HepG2 (cell line): Measurements from ENCODE around the gene LYZL1. TPM values are rescaled to one million over a fixed set of nuclear protein-coding genes. Genes with fewer than 3 reads are reported as not detected.

Experiments used
- ATAC-seq: fragments of 200-7000 bp; cut with Tn5 transposase; 3 replicates; pipeline ENCODE4 v1.9.1; 2020; ENCODE audit warnings: mild to moderate bottlenecking, moderate library complexity
- BruUV-seq: library from RNA; stranded (reverse); fragments of 400-500 nt; replicated peaks from 2 replicates; lab custom pipeline; 2021; lab: Mats Ljungman, UMichigan
- CTCF ChIA-PET: fragments of 300-600 bp; formaldehyde crosslinking; extraction: SDS; loops from one replicate; lab custom pipeline; 2021; ENCODE audit warnings: low total read pairs, inconsistent platforms, low intra/inter-chr PET ratio; lab: Yijun Ruan, JAX
- POLR2A ChIA-PET: fragments of 350-600 bp; sonication (Branson Sonifier 250); formaldehyde crosslinking; loops from one replicate; lab custom pipeline; 2020; ENCODE audit warnings: antibody characterized with exemption, inconsistent platforms; lab: Yijun Ruan, JAX
- DNase-seq: peaks from one replicate; pipeline ENCODE4 v3.0.0-alpha.2; 2015; ENCODE audit warnings: low spot score
- FAIRE-seq: peaks from 3 replicates; lab custom pipeline; 2011; peaks lifted over from hg19 to GRCh38; lab: Jason Lieb, UNC
- H2AFZ ChIP-seq: one replicate; pipeline ENCODE4 v1.6.1; 2011; ENCODE audit warnings: low read length, inconsistent platforms
- H3K27ac ChIP-seq: fragments of 300-600 bp; 3 replicates; pipeline ENCODE4 v1.8.0; 2011; ENCODE audit warnings: mixed run types, mild to moderate bottlenecking, mixed read lengths, low read length, inconsistent platforms; ENCODE audit not compliant: insufficient read depth; ENCODE audit errors: extremely low read length
- H3K27me3 ChIP-seq, 2 experiments: fragments of 200-600 bp in 1 of 2; 2 replicates in 1 of 2; 3 replicates in 1 of 2; pipeline versions ENCODE4 v1.6.0 to v1.8.0; 2011; ENCODE audit warnings: low read length in 2 of 2, mild to moderate bottlenecking in 2 of 2, moderate library complexity in 2 of 2, inconsistent platforms in 1 of 2; ENCODE audit not compliant: insufficient read depth in 2 of 2, control insufficient read depth in 1 of 2
- H3K36me3 ChIP-seq, 2 experiments: fragments of 200-600 bp in 1 of 2; replicated peaks in 1 of 2; 2 replicates in 1 of 2; 3 replicates in 1 of 2; pipeline versions ENCODE4 v1.5.1 to v1.8.0; 2011; ENCODE audit warnings: low read length in 2 of 2, inconsistent platforms in 1 of 2; ENCODE audit not compliant: insufficient read depth in 2 of 2, control insufficient read depth in 1 of 2
- H3K4me1 ChIP-seq: 2 replicates; pipeline ENCODE4 v1.5.1; 2012; ENCODE audit warnings: low read length, inconsistent platforms; ENCODE audit not compliant: insufficient read depth
- H3K4me2 ChIP-seq: 2 replicates; pipeline ENCODE4 v1.6.0; 2011; ENCODE audit warnings: low read depth, low read length, inconsistent platforms
- H3K4me3 ChIP-seq, 3 experiments: fragments of 200-600 bp in 1 of 3; sonication (generic), shearing (Covaris generic) in 1 of 3; replicated peaks in 1 of 3; 2 replicates each; pipeline ENCODE4 v1.5.1; 2011 to 2016; ENCODE audit warnings: low read length in 3 of 3, inconsistent platforms in 2 of 3, low read depth in 2 of 3, mild to moderate bottlenecking in 2 of 3, control low read depth in 1 of 3, mixed read lengths in 1 of 3; ENCODE audit not compliant: insufficient read depth in 1 of 3
- H3K79me2 ChIP-seq: one replicate; pipeline ENCODE4 v1.6.1; 2011; ENCODE audit warnings: low read length, inconsistent platforms; ENCODE audit not compliant: insufficient read depth
- H3K9ac ChIP-seq: 2 replicates; pipeline ENCODE4 v1.6.0; 2011; ENCODE audit warnings: mild to moderate bottlenecking, low read depth, low read length, inconsistent platforms; ENCODE audit not compliant: insufficient read depth
- H3K9me3 ChIP-seq: 2 replicates; pipeline ENCODE4 v1.5.1; 2012; ENCODE audit warnings: mild to moderate bottlenecking, low read length
- H4K20me1 ChIP-seq: 2 replicates; pipeline ENCODE4 v1.6.0; 2011; ENCODE audit warnings: inconsistent platforms, mild to moderate bottlenecking, low read length, moderate library complexity; ENCODE audit not compliant: insufficient read depth
- KLF15 ChIP-seq: sonication (generic); formaldehyde crosslinking; IDR thresholded peaks from 2 replicates; pipeline ENCODE4 v1.8.1; 2023; ENCODE audit warnings: borderline replicate concordance, mild to moderate bottlenecking, inconsistent platforms, missing genetic modification reagents, mixed read lengths
- MAFK ChIP-seq, 2 experiments: IDR thresholded peaks in 1 of 2; conservative IDR thresholded peaks in 1 of 2; 2 replicates each; pipeline ENCODE4 v1.6.1; 2011; ENCODE audit warnings: improper control_type of control experiment in 2 of 2, low read length in 2 of 2
- POGZ ChIP-seq: sonication (generic); formaldehyde crosslinking; IDR thresholded peaks from 2 replicates; pipeline ENCODE4 v1.4.0; 2020; ENCODE audit warnings: mild to moderate bottlenecking, missing genetic modification reagents
- WIZ ChIP-seq: sonication (generic); formaldehyde crosslinking; IDR thresholded peaks from 2 replicates; pipeline ENCODE4 v1.5.1; 2020; ENCODE audit warnings: mild to moderate bottlenecking, missing genetic modification reagents
- ZIK1 ChIP-seq: sonication (generic); formaldehyde crosslinking; IDR thresholded peaks from 2 replicates; pipeline ENCODE4 v1.5.0; 2020; ENCODE audit warnings: mild to moderate bottlenecking, low read depth, missing genetic modification reagents, borderline replicate concordance
- ZNF710 ChIP-seq: sonication (generic); formaldehyde crosslinking; IDR thresholded peaks from 2 replicates; pipeline ENCODE4 v1.5.0; 2020; ENCODE audit warnings: mild to moderate bottlenecking, missing genetic modification reagents, borderline replicate concordance
- ZNF790 ChIP-seq: sonication (generic); formaldehyde crosslinking; IDR thresholded peaks from 2 replicates; pipeline ENCODE4 v1.8.0; 2022; ENCODE audit warnings: missing genetic modification reagents, mild to moderate bottlenecking, borderline replicate concordance
- WGBS: methylation state at CpG from one replicate; pipeline ENCODE4 v1.1.6; 2017; ENCODE audit warnings: low lambda C conversion rate; 5-methylcytosine and 5-hydroxymethylcytosine counted together
- in situ Hi-C: cut with HindIII; loops from 2 replicates; pipeline ENCODE4 v1.10.0; 2017; ENCODE audit warnings: low pct_unique_long_range_greater_than_20kb; ENCODE audit not compliant: extremely low pct_ligation_motif_present
- intact Hi-C: fragments of 100-400 bp; cut with micrococcal nuclease; formaldehyde crosslinking; loops from one replicate; pipeline ENCODE4 v1.10.0; 2022; ENCODE audit not compliant: unreplicated experiment
- polyA plus RNA-seq, 8 experiments: library from polyadenylated mRNA; depleted of rRNA in 3 of 8; stranded (reverse) in 7 of 8; unstranded in 1 of 8; fragments of >200 nt; fragmentation: Illumina TruSeq in 4 of 8; extraction: Trizol in 4 of 8; gene quantifications; 2 replicates each; pipeline versions ENCODE4 v1.2.1 to v1.2.3, GENCODE V29; 2011 to 2016; ENCODE audit warnings: low read depth in 4 of 8, missing spikeins in 1 of 8, mixed read lengths in 1 of 8; ENCODE audit not compliant: insufficient read depth in 1 of 8
- total RNA-seq, 5 experiments: library from RNA; depleted of rRNA; stranded (reverse); fragments of >200 nt; fragmentation: Illumina TruSeq; extraction: Trizol; gene quantifications; 2 replicates each; pipeline ENCODE4 v1.2.3, GENCODE V29; 2016; ENCODE audit warnings: low read depth in 1 of 5
- TF ChIP-seq, protein P1 (sequence below): fragments of 450-650 bp; IDR thresholded peaks from 2 replicates; pipeline ENCODE4 v1.6.1; 2017; ENCODE audit warnings: mild to moderate bottlenecking
- TF ChIP-seq, protein P2 (sequence below): IDR thresholded peaks from 2 replicates; pipeline ENCODE4 v1.4.0; 2020; ENCODE audit warnings: mild to moderate bottlenecking, missing genetic modification reagents
- TF ChIP-seq, protein P3 (sequence below): sonication (generic); formaldehyde crosslinking; conservative IDR thresholded peaks from 2 replicates; pipeline ENCODE4 v1.4.0; 2020; ENCODE audit warnings: missing genetic modification reagents

The LYZL1 gene
- total and polyA plus RNA-seq, 2 of the 13 experiments (the other 11 are each of a cell fraction or from before 2014, with no cell fraction given), result not detected

- DNase-seq (no peak), FAIRE-seq (no peak), ATAC-seq (no peak)
- Histone ChIP-seq H2AFZ (no peak overlapping the region), H3K4me3 (peak overlapping the region; percentile 20 to 53 (median 25); a peak in 5 of 6 replicates), H3K36me3 (no peaks in the 10 kb centered on the region), H4K20me1 (no peaks in the 10 kb centered on the region), H3K9me3 (no peaks in the 10 kb centered on the region), H3K27me3 (no peaks in the 10 kb centered on the region), H3K27ac (peak overlapping the region; percentile 97), H3K4me2 (peak overlapping the region; percentile 87), H3K9ac (peak overlapping the region; percentile 79), H3K4me1 (peaks cover 99% of the 10 kb centered on the region), H3K79me2 (no peaks in the 10 kb centered on the region)
- 41% methylated on average over 2 of the region's 2 CpGs for WGBS
- ChIA-PET POLR2A (interaction anchor here (0.8 to 6.2 kb wide), 3 partner anchors 8 to 49 kb away, joined by 3 to 106 read pairs (median 15); no protein-coding TSS in a partner anchor), CTCF (no interaction called here)
- TF ChIP-seq, protein P1, sequence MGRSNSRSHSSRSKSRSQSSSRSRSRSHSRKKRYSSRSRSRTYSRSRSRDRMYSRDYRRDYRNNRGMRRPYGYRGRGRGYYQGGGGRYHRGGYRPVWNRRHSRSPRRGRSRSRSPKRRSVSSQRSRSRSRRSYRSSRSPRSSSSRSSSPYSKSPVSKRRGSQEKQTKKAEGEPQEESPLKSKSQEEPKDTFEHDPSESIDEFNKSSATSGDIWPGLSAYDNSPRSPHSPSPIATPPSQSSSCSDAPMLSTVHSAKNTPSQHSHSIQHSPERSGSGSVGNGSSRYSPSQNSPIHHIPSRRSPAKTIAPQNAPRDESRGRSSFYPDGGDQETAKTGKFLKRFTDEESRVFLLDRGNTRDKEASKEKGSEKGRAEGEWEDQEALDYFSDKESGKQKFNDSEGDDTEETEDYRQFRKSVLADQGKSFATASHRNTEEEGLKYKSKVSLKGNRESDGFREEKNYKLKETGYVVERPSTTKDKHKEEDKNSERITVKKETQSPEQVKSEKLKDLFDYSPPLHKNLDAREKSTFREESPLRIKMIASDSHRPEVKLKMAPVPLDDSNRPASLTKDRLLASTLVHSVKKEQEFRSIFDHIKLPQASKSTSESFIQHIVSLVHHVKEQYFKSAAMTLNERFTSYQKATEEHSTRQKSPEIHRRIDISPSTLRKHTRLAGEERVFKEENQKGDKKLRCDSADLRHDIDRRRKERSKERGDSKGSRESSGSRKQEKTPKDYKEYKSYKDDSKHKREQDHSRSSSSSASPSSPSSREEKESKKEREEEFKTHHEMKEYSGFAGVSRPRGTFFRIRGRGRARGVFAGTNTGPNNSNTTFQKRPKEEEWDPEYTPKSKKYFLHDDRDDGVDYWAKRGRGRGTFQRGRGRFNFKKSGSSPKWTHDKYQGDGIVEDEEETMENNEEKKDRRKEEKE, result no peak
- TF ChIP-seq ZNF710 (CRISPR knock-in tag) (no peak), WIZ (CRISPR knock-in tag) (no peak), POGZ (CRISPR knock-in tag) (no peak), MAFK (conservative IDR thresholded peaks at IDR 0.05 in 1 of 2, IDR thresholded peaks at IDR 0.05 in 1 of 2; ENCODE audit: low read length in 2 of 2) (peak in 1 of 2 experiments; percentile 29; a peak in 1 of 4 replicates), KLF15 (CRISPR knock-in tag) (no peak), ZIK1 (CRISPR knock-in tag) (no peak), ZNF790 (CRISPR knock-in tag) (no peak)
- TF ChIP-seq, protein P2, sequence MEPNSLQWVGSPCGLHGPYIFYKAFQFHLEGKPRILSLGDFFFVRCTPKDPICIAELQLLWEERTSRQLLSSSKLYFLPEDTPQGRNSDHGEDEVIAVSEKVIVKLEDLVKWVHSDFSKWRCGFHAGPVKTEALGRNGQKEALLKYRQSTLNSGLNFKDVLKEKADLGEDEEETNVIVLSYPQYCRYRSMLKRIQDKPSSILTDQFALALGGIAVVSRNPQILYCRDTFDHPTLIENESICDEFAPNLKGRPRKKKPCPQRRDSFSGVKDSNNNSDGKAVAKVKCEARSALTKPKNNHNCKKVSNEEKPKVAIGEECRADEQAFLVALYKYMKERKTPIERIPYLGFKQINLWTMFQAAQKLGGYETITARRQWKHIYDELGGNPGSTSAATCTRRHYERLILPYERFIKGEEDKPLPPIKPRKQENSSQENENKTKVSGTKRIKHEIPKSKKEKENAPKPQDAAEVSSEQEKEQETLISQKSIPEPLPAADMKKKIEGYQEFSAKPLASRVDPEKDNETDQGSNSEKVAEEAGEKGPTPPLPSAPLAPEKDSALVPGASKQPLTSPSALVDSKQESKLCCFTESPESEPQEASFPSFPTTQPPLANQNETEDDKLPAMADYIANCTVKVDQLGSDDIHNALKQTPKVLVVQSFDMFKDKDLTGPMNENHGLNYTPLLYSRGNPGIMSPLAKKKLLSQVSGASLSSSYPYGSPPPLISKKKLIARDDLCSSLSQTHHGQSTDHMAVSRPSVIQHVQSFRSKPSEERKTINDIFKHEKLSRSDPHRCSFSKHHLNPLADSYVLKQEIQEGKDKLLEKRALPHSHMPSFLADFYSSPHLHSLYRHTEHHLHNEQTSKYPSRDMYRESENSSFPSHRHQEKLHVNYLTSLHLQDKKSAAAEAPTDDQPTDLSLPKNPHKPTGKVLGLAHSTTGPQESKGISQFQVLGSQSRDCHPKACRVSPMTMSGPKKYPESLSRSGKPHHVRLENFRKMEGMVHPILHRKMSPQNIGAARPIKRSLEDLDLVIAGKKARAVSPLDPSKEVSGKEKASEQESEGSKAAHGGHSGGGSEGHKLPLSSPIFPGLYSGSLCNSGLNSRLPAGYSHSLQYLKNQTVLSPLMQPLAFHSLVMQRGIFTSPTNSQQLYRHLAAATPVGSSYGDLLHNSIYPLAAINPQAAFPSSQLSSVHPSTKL (CRISPR knock-in tag), result no peak
- TF ChIP-seq, protein P3, sequence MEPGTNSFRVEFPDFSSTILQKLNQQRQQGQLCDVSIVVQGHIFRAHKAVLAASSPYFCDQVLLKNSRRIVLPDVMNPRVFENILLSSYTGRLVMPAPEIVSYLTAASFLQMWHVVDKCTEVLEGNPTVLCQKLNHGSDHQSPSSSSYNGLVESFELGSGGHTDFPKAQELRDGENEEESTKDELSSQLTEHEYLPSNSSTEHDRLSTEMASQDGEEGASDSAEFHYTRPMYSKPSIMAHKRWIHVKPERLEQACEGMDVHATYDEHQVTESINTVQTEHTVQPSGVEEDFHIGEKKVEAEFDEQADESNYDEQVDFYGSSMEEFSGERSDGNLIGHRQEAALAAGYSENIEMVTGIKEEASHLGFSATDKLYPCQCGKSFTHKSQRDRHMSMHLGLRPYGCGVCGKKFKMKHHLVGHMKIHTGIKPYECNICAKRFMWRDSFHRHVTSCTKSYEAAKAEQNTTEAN, result peak; percentile 92
- intact Hi-C loops, result loop anchor here (2.0 to 5.0 kb wide), 2 partner anchors 29 to 51 kb away; no protein-coding TSS in a partner anchor
- TSS peak; percentile 87 for BruUV-seq
- in situ Hi-C loops, result no loop called here
Observed at GRCh38 chr10:29326299-29326698, 37.4 kb downstream of the LYZL1 start.
